CD4-positive, alpha-beta memory T cell (primary cell): ENCODE measurements around the gene TINAGL1. TPM values are rescaled to one million over a fixed set of nuclear protein-coding genes. Genes with fewer than 3 reads are reported as not detected.

ENCODE experiments used
- CTCF ChIA-PET: fragments of 350-600 bp; sonication (Branson Sonifier 250); formaldehyde crosslinking; loops from one replicate; lab custom pipeline; 2021; ENCODE audit warnings: inconsistent platforms; ENCODE audit not compliant: partially characterized antibody; lab: Charles Lee
- POLR2A ChIA-PET: fragments of 350-600 bp; sonication (Branson Sonifier 250); formaldehyde crosslinking; loops from one replicate; lab custom pipeline; 2021; ENCODE audit not compliant: partially characterized antibody; lab: Charles Lee
- DNase-seq, 5 donors: peaks; one replicate each; pipeline versions ENCODE4 v3.0.0 to v3.0.0-alpha.2; 2020 to 2022; ENCODE audit warnings: mixed read lengths in 1 of 5
- H3K27ac ChIP-seq: one replicate; pipeline ENCODE4 v1.7.0; 2013; ENCODE audit warnings: low read depth, low read length
- H3K27me3 ChIP-seq: 2 replicates; pipeline ENCODE4 v1.7.0; 2013; ENCODE audit warnings: mild to moderate bottlenecking, low read length, moderate library complexity; ENCODE audit not compliant: insufficient read depth
- H3K36me3 ChIP-seq: 2 replicates; pipeline ENCODE4 v1.7.0; 2013; ENCODE audit warnings: mild to moderate bottlenecking, low read length, moderate library complexity; ENCODE audit not compliant: insufficient read depth
- H3K4me1 ChIP-seq: 2 replicates; pipeline ENCODE4 v1.7.0; 2013; ENCODE audit warnings: mild to moderate bottlenecking, low read length, moderate library complexity; ENCODE audit not compliant: insufficient read depth
- H3K4me3 ChIP-seq, 2 donors: one replicate each; pipeline ENCODE4 v1.7.0; 2013; ENCODE audit warnings: low read length in 2 of 2, mild to moderate bottlenecking in 1 of 2
- H3K9me3 ChIP-seq, 2 donors: one replicate each; pipeline ENCODE4 v1.7.0; 2013; ENCODE audit warnings: low read length in 2 of 2, control low read depth in 1 of 2; ENCODE audit not compliant: control insufficient read depth in 1 of 2
- H3K27ac Mint-ChIP-seq, 7 donors: one replicate each; pipeline ENCODE4 v1.8.0; 2020 to 2021; ENCODE audit warnings: mixed read lengths in 7 of 7, mild to moderate bottlenecking in 6 of 7, inconsistent platforms in 3 of 7, moderate library complexity in 3 of 7
- H3K27me3 Mint-ChIP-seq, 2 donors: one replicate each; pipeline ENCODE4 v1.8.0; 2020 to 2021; ENCODE audit warnings: mixed read lengths in 2 of 2
- H3K36me3 Mint-ChIP-seq, 2 donors: one replicate each; pipeline ENCODE4 v1.8.0; 2020 to 2021; ENCODE audit warnings: mixed read lengths in 2 of 2, inconsistent platforms in 1 of 2, mild to moderate bottlenecking in 1 of 2
- H3K4me1 Mint-ChIP-seq, 4 donors: one replicate each; pipeline ENCODE4 v1.8.0; 2020 to 2021; ENCODE audit warnings: mixed read lengths in 4 of 4, mild to moderate bottlenecking in 1 of 4
- H3K4me3 Mint-ChIP-seq, 8 donors: one replicate each; pipeline ENCODE4 v1.8.0; 2020 to 2021; ENCODE audit warnings: mixed read lengths in 8 of 8, mild to moderate bottlenecking in 7 of 8, moderate library complexity in 6 of 8, inconsistent platforms in 3 of 8
- H3K9me3 Mint-ChIP-seq, 8 donors: one replicate each; pipeline ENCODE4 v1.8.0; 2020 to 2021; ENCODE audit warnings: mixed read lengths in 8 of 8, mild to moderate bottlenecking in 5 of 8, inconsistent platforms in 3 of 8, moderate library complexity in 1 of 8
- intact Hi-C: fragments of 100-400 bp; cut with micrococcal nuclease; formaldehyde crosslinking; loops from one replicate; pipeline ENCODE4 v1.15.1; 2023
- polyA plus RNA-seq, 2 donors: library from polyadenylated mRNA; unstranded; fragments of 300-500 nt; fragmentation: Illumina TruSeq; gene quantifications; one replicate each; pipeline ENCODE4 v1.2.3, GENCODE V29; 2021
- total RNA-seq, 2 experiments: library from RNA; stranded (reverse); gene quantifications; one replicate each; pipeline ENCODE4 v1.2.3, GENCODE V29; 2021

The TINAGL1 gene
- total and polyA plus RNA-seq, 4 experiments from 2014 or later, result not detected

GRCh38 chr1:31615414-31615813 is 39.1 kb downstream of the TINAGL1 start:
- Histone ChIP-seq H3K27ac (no peak overlapping the region), H3K4me3 (no peak overlapping the region), H3K36me3 (no peaks in the 10 kb centered on the region), H3K9me3 (no peaks in the 10 kb centered on the region), H3K27me3 (peaks cover 17% of the 10 kb centered on the region), H3K4me1 (peaks cover 8% of the 10 kb centered on the region)
- no peak overlapping the region for H3K27ac Mint-ChIP-seq
- H3K4me3 Mint-ChIP-seq, result no peak overlapping the region
- H3K4me1 Mint-ChIP-seq, result peaks cover 4 to 14% (median 8%) of the 10 kb centered on the region in 4 donors
- ChIA-PET POLR2A (no interaction called here), CTCF (no interaction called here)
- H3K9me3 Mint-ChIP-seq, result peaks cover 0 to 4% (median 0%) of the 10 kb centered on the region in 8 donors
- no peak for DNase-seq
- H3K27me3 Mint-ChIP-seq, result peaks cover 18 to 36% of the 10 kb centered on the region in 2 donors
- intact Hi-C loops, result no loop called here
- H3K36me3 Mint-ChIP-seq, result no peaks in the 10 kb centered on the region

GRCh38 chr1:31615939-31616338 is 39.6 kb downstream of the TINAGL1 start:
- peaks cover 18 to 36% of the 10 kb centered on the region in 2 donors for H3K27me3 Mint-ChIP-seq

GRCh38 chr1:31617218-31617915 is 41.1 kb downstream of the TINAGL1 start, which contains the start of gene HCRTR1:
HCRTR1 (plus strand) TSS chr1:31617689; CDS start chr1:31619193, 1,504 bp downstream.
- no peak for DNase-seq
- peaks cover 8% of the 10 kb centered on the region for H3K4me1 ChIP-seq
- peak within 1 kb of the TSS in 1 of 2 donors; percentile 35 for H3K4me3 ChIP-seq
- peaks cover 0 to 4% (median 0%) of the 10 kb centered on the region in 8 donors for H3K9me3 Mint-ChIP-seq
- H3K27me3 Mint-ChIP-seq, result peaks cover 18 to 33% of the 10 kb centered on the region in 2 donors
- no peaks in the 10 kb centered on the region for H3K36me3 ChIP-seq
- ChIA-PET POLR2A (interaction anchor here (1.0 kb wide), 1 partner anchor 12 kb away, joined by 4 read pairs; no protein-coding TSS in a partner anchor), CTCF (interaction anchor here (0.6 to 1.4 kb wide), 5 partner anchors 8 to 1308 kb away, joined by 3 to 6 read pairs (median 4); no protein-coding TSS in a partner anchor)
- H3K27ac Mint-ChIP-seq, result peak within 1 kb of the TSS in 2 of 7 donors; percentile 59 to 63
- H3K4me1 Mint-ChIP-seq, result peaks cover 6 to 14% (median 8%) of the 10 kb centered on the region in 4 donors
- H3K27ac ChIP-seq, result no peak within 1 kb of the TSS
- H3K36me3 Mint-ChIP-seq, result no peaks in the 10 kb centered on the region
- H3K4me3 Mint-ChIP-seq, result peak within 1 kb of the TSS; percentile 52 to 72 (median 64)
- H3K9me3 ChIP-seq, result no peaks in the 10 kb centered on the region
- H3K27me3 ChIP-seq, result peaks cover 17% of the 10 kb centered on the region
- intact Hi-C loops, result no loop called here

More at GRCh38 chr1:31615939-31616338, 39.6 kb downstream of the TINAGL1 start:
- DNase-seq, result no peak
- peaks cover 8% of the 10 kb centered on the region for H3K4me1 ChIP-seq
- Mint-ChIP-seq H3K9me3 (peaks cover 0 to 4% (median 0%) of the 10 kb centered on the region in 8 donors), H3K36me3 (no peaks in the 10 kb centered on the region), H3K4me3 (peak overlapping the region in 2 of 8 donors; percentile 17 to 48), H3K27ac (peak overlapping the region in 1 of 7 donors; percentile 59), H3K4me1 (peaks cover 4 to 14% (median 8%) of the 10 kb centered on the region in 4 donors)
- intact Hi-C loops, result no loop called here
- no peak overlapping the region for H3K27ac ChIP-seq
- peaks cover 17% of the 10 kb centered on the region for H3K27me3 ChIP-seq
- CTCF ChIA-PET, result interaction anchor here (1.4 kb wide), 1 partner anchor 25 kb away, joined by 6 read pairs; no protein-coding TSS in a partner anchor
- no peak overlapping the region for H3K4me3 ChIP-seq
- no peaks in the 10 kb centered on the region for H3K36me3 ChIP-seq
- POLR2A ChIA-PET, result no interaction called here
- no peaks in the 10 kb centered on the region for H3K9me3 ChIP-seq

- peaks cover 6 to 14% (median 8%) of the 10 kb centered on the region in 4 donors for H3K4me1 Mint-ChIP-seq
- Histone ChIP-seq H3K4me3 (peak overlapping the region in 1 of 2 donors; percentile 35), H3K4me1 (peaks cover 8% of the 10 kb centered on the region), H3K27ac (no peak overlapping the region), H3K9me3 (no peaks in the 10 kb centered on the region), H3K36me3 (no peaks in the 10 kb centered on the region), H3K27me3 (peaks cover 17% of the 10 kb centered on the region)
- no peak overlapping the region for H3K27ac Mint-ChIP-seq
- peak overlapping the region in 7 of 8 donors; percentile 17 to 52 (median 46) for H3K4me3 Mint-ChIP-seq
- CTCF ChIA-PET, result interaction anchor here (1.0 to 1.4 kb wide), 7 partner anchors 8 to 133 kb away, joined by 3 to 6 read pairs (median 4); partner anchors contain the start of gene PEF1
- peaks cover 0 to 4% (median 0%) of the 10 kb centered on the region in 8 donors for H3K9me3 Mint-ChIP-seq
- DNase-seq, result peak; percentile 24 to 51 (median 33)
- intact Hi-C loops, result no loop called here
- no peaks in the 10 kb centered on the region for H3K36me3 Mint-ChIP-seq
- POLR2A ChIA-PET, result no interaction called here
- peaks cover 18 to 29% of the 10 kb centered on the region in 2 donors for H3K27me3 Mint-ChIP-seq
Measured at GRCh38 chr1:31617916-31618746, 41.8 kb downstream of the TINAGL1 start.

GRCh38 chr1:31618916-31619846 is 42.9 kb downstream of the TINAGL1 start:
- Histone ChIP-seq H3K9me3 (no peaks in the 10 kb centered on the region), H3K4me3 (no peak overlapping the region), H3K27me3 (peaks cover 17% of the 10 kb centered on the region), H3K4me1 (peaks cover 8% of the 10 kb centered on the region), H3K27ac (no peak overlapping the region), H3K36me3 (no peaks in the 10 kb centered on the region)
- H3K27ac Mint-ChIP-seq, result no peak overlapping the region
- DNase-seq, result no peak
- ChIA-PET POLR2A (no interaction called here), CTCF (interaction anchor here (1.0 to 1.4 kb wide), 7 partner anchors 9 to 132 kb away, joined by 3 to 6 read pairs (median 4); partner anchors contain the start of gene PEF1)
- H3K36me3 Mint-ChIP-seq, result peaks cover 0 to 5% of the 10 kb centered on the region in 2 donors
- intact Hi-C loops, result no loop called here
- H3K4me1 Mint-ChIP-seq, result peaks cover 7 to 15% (median 11%) of the 10 kb centered on the region in 4 donors
- peaks cover 0 to 4% (median 0%) of the 10 kb centered on the region in 8 donors for H3K9me3 Mint-ChIP-seq
- H3K4me3 Mint-ChIP-seq, result peak overlapping the region in 4 of 8 donors; percentile 8 to 36 (median 22)
- peaks cover 18 to 29% of the 10 kb centered on the region in 2 donors for H3K27me3 Mint-ChIP-seq
